ENCODE results near the gene INTS11.
A peak's percentile ranks its signal among the peaks of the same experiment; 100 is the strongest.

Gene INTS11

DNA sequence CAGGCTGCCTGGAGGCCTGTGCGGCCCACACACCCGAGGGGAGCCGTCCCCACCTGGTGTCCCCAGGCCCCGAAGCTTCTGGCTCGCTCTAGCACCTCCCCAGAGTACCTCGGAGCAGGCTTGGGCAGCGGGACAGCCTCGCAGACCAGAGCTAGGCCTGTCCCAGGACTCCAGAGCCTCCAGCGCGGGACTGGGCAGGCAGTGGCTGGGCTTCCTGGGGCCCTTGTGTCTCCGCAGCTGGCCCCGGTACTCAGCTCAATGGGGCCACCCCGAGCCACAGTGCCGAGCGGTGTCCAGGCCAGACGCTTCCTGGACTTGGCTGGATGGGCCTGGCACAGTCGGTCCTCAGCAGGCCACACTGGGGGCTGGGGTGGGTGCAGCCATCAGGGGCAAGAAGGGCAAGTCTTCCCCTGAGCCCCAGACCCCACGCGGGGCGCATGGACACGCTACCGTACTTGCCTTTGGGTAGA lies 39.3 kb downstream of the INTS11 start:
- no peak for DNase-seq (ENCODE audit: low spot score)

DNA sequence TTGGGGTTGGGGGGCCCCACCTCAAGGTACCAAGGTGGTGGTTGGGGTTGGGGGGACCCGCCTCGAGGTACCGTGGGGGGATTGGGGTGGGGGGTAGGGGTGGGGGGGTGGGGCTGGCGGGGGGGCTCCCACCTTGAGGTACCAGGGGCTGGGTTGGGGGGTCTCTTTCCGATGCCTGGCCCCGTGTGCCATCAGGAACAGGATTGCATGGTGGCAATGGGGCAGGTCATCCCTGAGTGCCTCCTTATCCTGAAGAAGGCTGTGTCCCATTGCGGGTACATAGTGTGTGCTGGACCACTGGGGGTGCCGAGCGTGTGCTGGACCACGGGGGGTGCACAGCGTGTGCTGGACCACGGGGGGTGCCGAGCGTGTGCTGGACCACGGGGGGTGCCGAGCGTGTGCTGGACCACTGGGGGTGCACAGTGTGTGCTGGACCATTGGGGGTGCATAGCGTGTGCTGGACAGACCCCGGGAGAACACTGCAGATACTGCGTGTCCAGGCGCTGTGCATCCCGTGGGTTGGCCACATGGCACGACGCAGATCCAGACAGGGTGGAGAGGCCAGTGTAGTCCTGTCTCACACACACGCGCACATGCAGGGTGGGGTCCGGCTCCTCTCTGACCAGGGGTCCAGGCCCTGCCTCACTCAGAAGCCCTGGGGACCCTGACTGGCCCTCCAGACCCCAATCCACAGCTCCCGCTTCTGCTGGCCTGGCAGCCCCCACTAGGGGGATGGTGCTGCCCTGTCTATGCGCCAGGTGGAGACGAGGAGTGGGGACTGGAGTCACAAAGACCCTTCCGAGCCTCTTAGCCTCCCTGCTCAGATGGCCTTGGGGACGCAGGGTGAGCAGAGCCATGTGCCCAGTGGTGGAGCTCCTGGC lies 40.0 kb downstream of the INTS11 start:
- no peak for DNase-seq (ENCODE audit: low spot score)

DNA sequence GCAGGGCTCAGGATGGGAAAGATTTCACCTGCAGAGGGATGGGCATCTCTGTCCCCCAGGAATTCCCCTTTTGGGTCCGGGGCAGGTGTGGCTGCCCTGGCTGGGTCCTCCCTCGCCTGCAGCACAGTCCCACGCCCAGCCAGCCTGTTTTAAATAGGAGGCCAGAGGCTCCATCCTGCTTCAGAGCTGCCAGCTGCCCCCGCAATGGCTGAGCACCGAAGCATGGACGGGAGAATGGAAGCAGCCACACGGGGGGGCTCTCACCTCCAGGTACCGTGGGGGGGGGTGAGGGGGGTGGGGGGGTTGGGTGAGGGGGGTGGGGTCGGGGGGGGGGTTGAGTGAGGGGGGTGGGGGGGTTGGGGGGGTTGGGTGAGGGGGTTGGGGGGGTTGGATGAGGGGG lies 40.6 kb downstream of the INTS11 start:
- DNase-seq (ENCODE audit: low spot score) = no peak

DNA sequence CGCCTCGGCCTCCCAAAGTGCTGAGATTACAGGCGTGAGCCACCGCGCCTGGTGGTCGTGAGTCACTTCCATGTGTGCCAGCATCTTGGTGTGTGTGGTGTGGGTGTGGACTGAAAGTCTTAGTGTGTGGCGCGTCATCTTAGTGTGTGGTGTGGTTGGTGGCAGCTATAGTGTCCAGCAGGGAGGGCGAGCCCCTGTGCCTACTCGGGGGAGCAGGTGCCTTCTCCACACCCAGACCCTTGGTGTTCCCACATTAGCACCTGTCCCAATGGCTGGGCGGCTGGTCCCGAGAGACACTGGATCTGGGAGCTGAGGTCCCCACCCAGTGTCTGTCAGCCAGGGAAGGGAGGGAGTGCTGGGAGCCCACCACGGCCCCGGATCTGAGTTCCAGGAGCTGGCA lies 41.5 kb downstream of the INTS11 start:
- DNase-seq (ENCODE audit: low spot score) = no peak

DNA sequence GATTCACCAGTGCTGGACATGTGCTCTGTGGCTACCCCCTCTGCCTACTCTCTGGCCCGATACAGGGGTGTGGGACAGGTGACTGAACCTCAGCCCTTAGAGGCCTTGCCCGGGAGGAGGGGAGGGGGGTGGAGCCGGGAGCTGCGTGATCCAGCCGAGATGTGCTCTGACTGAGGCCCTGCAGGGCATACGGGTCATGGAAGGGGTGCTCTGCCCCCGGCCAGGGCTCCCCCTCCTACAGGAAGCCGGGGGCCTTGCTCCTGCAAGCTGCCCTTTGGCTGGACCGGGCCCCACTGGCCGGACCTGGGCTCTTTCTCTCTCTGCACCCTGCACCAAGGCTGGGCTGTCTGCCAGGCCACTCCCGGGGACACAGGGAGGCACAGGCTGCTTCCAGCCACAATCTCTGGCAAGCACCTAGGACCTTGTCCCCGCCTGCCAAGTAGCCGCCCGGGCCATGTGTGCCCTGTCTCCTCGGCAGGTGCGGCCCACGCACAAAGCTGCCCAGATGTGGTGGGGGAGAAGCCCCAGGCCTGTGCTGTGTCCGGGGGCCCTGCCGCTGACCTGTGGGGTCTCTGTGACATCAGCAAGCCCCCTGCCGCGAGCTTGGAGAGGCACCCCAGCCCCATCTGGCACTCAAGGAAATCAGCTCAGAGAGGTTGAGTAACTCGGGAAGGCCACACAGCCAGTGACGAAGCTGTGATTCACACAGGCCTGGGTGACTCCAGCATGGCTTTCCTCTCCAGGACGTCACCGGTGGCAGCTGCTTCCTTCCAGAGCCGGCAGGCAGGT lies 42.7 kb downstream of the INTS11 start:
- peak; percentile 91 for DNase-seq (ENCODE audit: low spot score)

DNA sequence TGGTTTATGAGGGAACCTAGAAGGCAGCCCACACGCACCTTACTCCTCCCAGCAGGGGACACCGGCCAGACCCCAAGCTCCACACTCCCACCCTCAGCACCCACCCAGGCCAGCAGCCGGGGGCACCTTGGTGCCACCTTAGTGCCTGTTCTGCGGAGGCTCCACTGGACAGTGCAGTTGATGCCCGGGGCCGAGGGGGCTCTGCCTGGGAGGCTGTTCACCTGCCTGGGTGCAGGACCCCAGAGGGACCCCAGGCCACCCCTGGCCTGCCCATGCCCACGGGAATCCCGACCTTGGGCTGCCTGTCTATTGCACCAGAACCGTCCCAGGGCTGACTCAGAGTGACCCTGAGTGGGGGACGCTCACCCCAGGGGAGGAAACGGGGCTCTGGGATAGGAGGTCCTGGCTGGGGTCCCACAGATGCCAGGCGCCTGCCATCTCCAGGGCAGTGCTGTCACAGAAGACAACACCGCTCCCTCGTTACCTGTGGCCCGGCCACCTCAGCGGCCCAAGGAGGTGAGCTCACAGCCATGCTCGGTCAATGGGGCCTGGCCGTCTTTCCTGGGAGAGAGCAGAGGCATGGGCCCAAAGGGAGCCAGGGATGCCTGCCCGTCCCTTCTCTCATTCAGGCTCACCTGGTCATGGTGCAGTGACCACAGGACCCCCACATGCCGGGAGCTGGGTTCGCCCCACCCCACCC lies 43.5 kb downstream of the INTS11 start:
- DNase-seq (ENCODE audit: low spot score) = no peak

DNA sequence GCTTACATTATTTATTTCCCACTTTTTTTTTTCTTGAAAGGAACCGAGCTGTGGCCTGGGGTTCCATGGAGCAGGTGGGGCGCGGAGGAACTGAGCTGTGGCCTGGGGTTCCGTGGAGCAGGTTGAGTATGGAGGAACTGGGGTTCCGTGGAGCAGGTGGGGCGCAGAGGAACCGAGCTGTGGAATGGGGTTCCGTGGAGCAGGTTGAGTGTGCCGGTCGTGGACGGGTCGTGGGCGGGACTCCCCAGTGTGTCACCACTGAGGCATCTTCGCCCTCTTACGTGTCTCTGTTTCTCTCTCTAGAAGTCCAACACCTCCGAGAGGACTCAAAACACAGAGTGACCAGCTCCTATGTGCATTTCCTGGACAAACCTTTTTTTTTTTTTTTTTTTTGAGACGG lies 45.4 kb downstream of the INTS11 start:
- DNase-seq (ENCODE audit: low spot score) = no peak

DNA sequence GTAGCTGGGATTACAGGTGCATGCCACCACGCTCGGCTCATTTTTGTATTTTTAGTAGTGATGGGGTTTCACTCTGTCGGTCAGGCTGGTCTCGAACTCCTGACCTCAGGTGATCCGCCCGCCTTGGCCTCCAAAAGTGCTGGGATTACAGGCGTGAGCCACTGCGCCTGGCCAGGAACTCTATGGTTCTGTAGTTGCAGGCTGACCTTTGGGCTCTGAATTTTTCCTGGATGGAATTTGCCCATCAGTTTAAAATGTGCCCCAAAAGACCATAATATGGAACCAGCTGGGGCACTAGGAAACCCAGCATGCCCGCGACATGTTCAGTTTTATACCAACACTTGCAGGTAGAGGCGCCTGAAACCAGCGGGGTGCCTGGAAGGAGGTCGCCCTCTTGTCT lies 45.8 kb downstream of the INTS11 start:
- no peak for DNase-seq (ENCODE audit: low spot score)

DNA sequence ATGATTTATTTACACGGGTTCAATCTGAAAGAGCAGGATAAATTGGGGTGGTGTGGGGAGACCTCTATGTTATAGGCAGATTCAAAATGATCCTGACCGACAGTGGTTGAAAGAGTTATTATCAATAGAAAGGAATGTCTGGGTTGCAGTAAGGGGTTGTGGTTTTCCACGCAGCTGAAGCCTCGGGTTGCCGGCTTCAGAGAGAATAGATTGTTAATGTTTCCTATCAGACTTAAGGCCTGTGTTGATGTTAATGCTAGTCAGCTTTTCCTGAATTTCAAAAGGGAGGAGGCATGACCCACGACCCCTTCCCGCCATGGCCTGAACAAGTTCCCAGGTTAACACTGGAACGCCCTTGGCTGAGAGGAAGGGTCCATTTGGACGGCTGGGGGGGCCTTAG lies 48.6 kb downstream of the INTS11 start:
- DNase-seq (ENCODE audit: low spot score) = no peak

DNA sequence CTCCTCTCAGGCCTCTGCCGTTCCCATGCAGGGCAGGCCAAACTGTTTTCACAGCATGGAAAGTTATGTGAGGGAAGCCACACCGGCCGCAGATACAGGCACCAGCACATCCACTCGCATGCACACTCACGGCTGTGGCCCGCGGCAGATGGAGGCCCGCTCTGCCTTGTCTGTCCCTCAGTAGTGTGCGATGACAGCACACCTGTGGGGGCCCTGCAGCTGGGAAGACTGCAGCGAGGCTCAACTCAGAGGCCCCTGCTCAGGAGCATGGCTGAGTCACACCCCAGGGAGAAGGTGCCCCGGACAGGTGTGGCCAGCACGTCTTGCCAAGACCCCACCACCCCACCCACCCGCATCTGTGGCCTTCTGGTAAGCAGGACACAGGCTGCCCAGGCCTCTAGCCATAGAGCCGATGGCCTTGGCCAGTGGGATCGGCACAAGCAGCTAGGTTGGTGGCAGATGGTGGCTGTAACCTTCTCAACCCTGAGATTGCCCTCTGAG lies 49.5 kb downstream of the INTS11 start:
- DNase-seq (ENCODE audit: low spot score) = no peak

DNA sequence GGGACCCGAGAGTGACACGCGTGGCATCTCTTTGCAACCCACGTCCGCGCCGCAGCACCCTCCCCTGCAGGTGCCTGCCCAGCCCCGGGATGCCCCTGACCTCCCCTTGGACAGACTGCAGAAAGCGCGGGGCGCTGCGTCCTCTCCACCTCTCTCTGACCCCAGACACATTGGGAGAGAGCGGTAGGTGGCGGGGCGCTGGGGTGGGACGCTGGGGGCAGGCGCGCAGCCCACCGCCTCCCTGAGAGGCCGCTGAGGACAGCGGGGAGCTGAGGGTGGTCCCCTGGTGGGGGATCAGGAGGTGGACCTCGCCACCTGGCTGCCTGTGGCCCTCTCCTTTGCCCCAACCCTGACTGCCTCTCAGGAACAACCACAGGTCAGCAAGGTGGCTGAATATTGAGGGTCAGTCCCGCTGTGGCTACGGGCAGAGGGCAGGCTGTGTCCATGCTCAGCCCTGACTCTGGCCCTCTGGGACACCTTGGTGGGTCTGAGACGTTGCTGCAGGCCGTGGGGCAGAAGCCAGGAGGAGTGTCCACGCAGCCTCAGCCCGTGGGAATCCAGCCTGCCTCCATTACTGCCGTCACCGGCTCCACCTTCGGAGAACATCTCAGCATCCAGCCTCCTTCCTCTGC lies 50.0 kb downstream of the INTS11 start:
- DNase-seq (ENCODE audit: low spot score) = no peak

DNA sequence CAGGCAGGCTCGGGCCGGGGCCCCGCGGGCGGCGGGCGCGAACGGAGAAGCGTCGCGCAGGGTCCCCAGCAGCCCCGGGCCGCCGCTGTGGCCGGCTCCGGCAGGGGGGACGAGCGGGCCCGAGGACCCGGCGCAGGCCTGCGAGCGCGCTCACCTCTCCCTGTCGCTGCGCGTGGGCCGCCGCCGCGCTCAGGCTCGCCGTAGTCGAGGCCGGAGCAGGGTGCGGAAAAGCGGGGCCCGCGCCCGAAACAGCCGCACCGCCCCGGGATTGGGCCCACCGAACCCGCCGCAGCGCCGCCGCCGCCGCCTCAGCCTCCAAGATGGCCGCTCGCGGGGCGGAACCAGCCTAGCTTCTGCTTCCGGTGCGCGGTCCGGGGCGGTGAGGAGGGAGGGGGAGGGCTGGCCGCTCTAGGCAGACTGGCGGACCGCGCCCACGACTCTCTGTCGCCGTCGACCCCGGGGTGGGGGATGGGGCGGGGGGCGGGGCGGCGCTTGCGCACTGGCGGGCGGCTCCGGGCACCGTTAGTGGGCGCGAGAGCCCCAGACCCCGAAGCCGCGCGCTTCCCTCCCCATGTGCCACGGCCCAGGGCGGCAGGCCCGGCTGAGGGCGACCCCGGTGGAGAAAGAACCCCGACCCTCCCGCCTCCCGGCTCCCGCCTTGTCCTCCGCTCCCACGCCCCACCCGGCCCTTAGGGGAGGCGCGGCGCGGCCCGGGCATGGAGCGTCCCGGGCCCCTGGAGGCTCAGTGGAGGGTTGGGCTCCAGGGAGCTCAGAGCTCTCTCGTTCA lies 50.8 kb downstream of the INTS11 start, which contains the start of gene UBE2J2:
Gene UBE2J2 (minus strand): TSS at position 343 of the 787 bp plus-strand sequence. CDS start 5,862 bp downstream, outside the sequence.
- peak; percentile 84 for DNase-seq (ENCODE audit: low spot score)

DNA sequence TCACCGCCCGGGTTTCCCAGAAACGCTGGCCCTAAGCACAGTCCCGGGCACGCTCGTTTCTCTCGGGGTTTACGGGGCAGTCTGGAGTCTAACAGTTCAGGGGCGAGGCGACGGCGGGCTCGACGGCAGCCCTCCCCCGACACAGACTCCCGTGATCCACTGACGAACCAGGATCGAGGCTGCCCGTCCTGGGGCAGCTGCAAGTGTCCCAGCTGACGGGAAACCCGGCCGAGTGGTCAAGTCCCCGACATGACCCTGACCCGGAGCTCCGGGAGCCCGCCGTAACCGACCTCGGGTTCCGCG lies 51.3 kb downstream of the INTS11 start:
- DNase-seq (ENCODE audit: low spot score) = no peak

DNA sequence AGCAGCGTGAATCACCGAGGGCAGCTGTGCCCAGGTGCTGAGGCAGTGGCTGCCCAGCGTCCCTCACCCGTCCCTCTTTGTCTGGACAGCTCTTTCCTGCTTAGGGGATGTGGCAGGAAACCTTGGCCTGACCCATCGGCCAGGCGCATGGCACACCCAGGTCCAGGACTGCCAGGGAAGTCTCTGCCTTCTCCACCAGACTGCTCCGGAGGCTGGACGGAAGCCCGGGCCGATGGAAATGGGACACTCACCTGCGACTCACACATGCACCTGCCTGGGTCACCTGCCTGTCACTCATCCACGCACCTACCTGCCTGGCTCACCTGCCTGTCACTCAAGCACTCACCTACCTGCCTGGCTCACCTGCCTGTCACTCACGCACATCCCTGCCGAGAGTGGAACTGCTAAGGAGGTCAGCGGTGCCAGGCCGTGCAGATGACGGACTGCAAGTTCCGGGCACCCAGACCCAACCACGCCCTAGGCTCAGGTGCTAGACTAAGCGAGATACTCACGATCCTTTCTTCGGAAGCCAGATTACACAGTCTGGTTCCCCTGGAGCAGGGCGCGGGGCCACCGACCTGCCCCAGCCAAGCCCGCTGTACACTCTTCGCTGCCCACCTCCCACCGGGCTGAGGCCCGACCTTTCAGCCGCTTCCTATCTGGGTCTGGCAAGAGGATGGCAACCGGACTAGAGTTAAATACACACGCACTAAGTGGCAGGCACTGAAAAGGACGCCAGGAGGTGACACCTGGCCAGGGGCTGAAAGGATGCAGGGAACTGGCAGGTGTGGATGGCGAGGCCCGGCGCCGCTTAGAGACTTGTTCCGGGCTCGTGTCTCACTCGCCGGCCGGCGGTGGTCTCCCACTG lies 51.9 kb downstream of the INTS11 start:
- peak; percentile 72 for DNase-seq (ENCODE audit: low spot score)

DNA sequence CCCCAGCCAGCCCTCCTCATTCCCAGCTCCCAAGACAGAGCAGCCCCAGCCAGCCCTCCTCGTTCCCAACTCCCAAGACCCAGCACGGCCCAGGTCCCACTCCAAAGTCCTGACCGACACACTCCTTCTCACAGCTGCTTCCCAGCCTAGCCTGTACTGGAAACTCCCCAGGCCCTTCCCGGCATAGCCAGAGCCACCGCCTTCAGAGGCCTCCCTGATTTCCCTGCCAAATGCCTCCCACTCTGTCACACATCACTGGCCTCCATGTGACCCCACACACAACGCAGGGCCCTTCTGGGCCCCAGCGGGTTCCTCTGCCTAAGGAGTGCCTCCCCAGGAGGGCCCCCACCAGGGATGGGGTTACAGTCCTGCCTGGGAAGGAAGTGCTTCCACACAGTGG lies 53.6 kb downstream of the INTS11 start:
- no peak for DNase-seq (ENCODE audit: low spot score)

DNA sequence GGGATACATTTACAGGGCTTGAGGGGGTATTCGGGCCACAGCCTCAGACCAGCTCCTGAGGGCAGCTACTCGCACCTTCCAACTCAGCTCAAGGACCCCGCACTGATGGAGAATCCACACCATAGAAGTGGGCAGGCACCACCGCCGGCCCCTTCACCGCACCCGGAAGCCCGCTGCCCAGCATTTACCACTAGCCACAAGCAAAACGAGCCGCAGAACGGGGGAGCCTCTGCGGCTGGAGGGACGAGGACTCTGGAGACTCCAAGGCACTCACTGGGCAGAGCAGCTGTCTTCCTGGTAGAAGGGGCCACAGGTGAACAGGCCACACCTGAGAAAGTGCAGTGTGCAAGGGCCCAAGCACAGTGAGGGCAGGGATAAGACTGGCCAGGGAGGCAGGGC lies 56.2 kb downstream of the INTS11 start:
- no peak for DNase-seq (ENCODE audit: low spot score)

DNA sequence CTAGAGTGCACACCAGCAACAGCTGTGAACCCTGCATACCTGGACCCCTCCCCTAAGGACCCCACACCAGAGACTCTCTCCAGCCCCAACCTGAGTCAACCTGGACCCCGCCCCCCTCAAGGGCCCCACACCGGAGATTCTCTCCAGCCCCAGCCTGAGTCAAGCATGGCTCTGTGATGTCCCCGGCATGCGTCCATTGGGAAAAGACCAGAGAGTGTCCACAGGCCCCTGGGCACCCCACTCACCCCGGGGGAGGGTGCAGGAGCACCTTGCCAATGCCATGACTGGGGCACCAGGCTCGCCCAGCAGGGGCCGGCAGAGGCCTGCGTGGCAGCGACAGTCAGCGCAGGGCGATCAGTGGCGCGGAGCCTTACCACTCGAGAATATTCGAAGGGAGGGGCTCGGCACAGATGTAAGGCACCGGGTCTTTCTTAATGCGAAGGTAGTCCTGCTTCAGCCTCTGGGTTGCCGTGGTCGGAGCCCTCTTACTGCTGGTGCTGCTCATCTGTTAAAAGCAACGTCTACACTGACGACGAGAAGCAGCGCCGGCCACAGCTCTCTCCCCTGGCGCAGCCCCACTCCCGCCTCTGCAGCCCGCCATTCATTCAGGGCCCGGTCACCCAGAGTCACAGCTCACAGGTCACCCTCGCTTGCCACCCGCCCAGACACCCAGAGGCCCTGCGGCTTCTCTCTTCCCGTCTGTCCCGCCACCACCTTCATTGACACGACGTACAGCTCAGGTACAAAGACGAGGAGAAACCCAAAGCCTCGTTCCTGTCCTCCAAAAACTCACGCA lies 56.8 kb downstream of the INTS11 start:
- no peak for DNase-seq (ENCODE audit: low spot score)

DNA sequence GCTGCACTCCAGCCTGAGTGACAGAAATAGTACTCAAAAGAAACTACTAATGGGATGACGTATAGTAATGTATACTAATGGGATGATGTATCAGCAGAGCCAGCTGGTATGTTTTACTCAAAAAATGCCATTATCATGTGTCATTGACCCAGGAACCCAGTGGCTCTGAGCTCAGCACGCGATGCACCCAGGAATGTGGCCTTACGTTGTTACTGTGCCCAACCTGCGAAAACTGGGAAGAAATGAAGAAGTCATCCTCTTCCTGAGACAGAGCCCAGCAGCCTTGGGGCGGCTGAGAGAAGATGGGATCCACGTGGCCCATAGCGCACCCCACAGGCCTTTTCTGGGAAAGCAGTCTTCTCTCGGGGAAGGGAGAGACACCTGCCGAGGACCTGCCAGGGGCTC lies 59.6 kb downstream of the INTS11 start:
- DNase-seq (ENCODE audit: low spot score) = peak; percentile 47

DNA sequence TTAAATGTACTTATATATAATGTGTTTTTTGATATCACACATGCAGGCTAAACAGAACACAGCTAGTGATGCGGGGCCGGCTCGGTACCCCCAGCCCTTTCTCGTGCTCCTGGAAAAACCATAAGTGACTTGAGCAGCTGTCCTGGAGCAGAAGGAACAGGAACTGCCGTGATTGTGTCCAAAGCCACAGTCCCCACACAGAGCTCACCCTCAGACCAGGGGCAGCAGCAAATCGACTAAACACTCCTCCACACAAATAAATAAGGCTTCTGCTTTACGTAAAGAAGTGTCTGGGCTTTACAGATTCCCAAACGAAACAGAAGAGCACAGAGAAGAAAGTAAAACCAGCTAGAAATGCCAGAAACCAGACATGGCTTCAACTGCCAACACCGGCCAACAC lies 60.4 kb downstream of the INTS11 start:
- DNase-seq (ENCODE audit: low spot score) = no peak
